GM12864 (cell line): ENCODE results near the gene THSD7A.

Experiments
- DNase-seq: peaks from one replicate; pipeline ENCODE4 v3.0.0-alpha.2; 2011; ENCODE audit warnings: low read depth
- H3K4me3 ChIP-seq: 2 replicates; pipeline ENCODE4 v1.5.1; 2011; ENCODE audit warnings: mild to moderate bottlenecking, low read depth, low read length, control low read depth
- TF ChIP-seq, protein P1 (sequence below): IDR thresholded peaks from 2 replicates; pipeline ENCODE4 v1.5.1; 2011; ENCODE audit warnings: low read depth, mild to moderate bottlenecking, moderate library complexity, low read length, control low read depth, inconsistent platforms; ENCODE audit errors: missing control alignments

The THSD7A gene

DNA sequence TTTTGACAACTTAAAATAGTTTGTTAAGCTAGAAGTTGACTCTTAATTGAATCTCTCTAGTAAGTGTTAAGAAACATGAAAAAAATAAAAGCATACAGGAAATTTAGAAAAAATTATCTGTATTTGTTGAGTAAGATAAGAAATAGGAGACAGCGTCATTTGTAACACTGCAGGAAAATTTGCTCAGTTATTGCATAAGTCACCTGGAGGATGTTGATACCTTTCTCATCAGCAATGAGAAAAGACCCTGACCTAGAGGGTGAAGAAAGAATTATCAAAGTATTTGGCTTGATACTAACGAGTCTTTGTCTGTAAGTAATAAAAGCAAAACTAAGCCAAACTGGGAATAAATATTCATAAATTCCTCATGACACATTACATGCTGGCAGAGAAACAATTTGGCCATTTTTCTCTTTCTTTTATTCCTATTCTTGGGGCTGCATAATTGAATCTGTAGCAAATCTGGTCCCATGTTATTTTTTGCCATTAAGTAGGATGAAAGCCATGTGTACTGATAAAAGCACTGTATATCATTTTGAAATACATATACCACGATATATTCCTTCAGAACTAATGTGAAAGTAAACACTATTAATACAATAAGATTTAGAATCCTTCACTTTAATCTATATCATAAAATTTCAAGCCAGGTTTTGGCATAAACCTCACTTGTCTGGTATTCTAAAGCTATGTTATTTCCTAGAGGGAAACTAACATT is 362.8 kb downstream of the THSD7A start:
- no peak for DNase-seq
- H3K4me3 ChIP-seq = no peak overlapping the region
- TF ChIP-seq, protein P1, sequence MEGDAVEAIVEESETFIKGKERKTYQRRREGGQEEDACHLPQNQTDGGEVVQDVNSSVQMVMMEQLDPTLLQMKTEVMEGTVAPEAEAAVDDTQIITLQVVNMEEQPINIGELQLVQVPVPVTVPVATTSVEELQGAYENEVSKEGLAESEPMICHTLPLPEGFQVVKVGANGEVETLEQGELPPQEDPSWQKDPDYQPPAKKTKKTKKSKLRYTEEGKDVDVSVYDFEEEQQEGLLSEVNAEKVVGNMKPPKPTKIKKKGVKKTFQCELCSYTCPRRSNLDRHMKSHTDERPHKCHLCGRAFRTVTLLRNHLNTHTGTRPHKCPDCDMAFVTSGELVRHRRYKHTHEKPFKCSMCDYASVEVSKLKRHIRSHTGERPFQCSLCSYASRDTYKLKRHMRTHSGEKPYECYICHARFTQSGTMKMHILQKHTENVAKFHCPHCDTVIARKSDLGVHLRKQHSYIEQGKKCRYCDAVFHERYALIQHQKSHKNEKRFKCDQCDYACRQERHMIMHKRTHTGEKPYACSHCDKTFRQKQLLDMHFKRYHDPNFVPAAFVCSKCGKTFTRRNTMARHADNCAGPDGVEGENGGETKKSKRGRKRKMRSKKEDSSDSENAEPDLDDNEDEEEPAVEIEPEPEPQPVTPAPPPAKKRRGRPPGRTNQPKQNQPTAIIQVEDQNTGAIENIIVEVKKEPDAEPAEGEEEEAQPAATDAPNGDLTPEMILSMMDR = no peak

DNA sequence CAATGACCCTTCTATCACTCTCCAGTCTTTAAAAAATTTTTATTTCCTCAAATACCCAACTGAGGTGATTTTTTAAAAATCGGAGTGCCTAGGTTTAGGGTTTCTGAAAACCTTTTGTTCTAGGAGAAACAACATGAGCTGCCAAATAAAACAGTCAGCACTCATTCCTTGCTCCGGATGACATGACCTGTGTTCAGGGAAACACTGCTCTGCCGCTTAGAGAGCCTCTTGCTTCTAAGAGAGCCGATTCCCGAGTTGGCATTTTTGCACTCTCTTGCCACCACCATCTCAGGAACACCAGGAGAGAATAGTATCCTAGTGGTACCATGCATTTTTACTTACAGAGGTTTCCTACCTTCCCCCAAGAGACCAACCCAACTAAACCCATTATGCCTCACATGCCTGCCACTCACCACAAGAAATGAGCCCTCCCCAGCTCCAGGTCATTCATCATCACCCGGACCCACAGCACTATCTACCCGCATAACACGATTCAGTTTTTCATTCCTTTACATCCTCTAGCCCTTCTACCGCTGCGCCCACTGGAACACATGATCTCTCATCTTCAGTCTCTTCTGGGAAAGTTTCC is 365.4 kb downstream of the THSD7A start:
- TF ChIP-seq, protein P1 = no peak
- H3K4me3 ChIP-seq = no peak overlapping the region
- DNase-seq = no peak

DNA sequence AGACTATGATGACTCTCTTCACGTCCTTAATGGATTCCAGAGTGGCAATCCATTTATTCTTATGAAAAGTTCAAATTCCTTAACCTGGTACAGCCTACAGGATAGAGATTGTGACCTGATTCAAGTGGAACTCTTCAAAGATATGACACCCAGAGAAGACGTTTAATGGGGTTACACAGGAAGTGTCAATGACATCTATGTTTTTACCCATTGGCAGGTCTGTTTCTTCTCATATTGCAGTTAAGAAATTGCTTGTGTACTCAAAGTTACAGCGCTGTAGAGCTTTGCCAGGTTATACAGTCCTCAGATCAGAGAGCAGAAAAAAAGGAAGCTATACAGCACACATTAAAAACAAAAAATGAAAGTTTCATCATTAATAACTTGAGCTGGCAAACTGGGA is 367.4 kb downstream of the THSD7A start:
- no peak for DNase-seq
- no peak overlapping the region for H3K4me3 ChIP-seq
- TF ChIP-seq, protein P1 = no peak

DNA sequence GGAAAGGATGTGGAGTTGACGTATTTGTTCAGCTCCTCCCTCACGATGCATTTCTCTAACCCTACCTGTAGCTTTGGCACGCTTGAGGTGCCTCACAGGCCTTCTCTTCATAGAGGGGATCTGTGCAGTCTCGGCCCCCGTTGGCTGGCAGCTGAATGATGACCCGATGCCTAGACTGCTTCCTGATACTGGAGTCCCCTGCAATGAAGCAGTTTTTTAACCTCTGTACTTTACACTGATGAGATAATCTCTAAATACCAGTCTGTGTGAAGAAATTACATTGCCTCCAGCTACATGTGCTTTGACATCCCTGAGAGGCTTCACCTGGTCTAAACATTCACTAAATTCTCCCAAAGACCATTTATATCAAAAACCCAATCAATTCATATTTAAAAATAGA is 370.1 kb downstream of the THSD7A start:
- TF ChIP-seq, protein P1 = no peak
- no peak overlapping the region for H3K4me3 ChIP-seq
- no peak for DNase-seq

DNA sequence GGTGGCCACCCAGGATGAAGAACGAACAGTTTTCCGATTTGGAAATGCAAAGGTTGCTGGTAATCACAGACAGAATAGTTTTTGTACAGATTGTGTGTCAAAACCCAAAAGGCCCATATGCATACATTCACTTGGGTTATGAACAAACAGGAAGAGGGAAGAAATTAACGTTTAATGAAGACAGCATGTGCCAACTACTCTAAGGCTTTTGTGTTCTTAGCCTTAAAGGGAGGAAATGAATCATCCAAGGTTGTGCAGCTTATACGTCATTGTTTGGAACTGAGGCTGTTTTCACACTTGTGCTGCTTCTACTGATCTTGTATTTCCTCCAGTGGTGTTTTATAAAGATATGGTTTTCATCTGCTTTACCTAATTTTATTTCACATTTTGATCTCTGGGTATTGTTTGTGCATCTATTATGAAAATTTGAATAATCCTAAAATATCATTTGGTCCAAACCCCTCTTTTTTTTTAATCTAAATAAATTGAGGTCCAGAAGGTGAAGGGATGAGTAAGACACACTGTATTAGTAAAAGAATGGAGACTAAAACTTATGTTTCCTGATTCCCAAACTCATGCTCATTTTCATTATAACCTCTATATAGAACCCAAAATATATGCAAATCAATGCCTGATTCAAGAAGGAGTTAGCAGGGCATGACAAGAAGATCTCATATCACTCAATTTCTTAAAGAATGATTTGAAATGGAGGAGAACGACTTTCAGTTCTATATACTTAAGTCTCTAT is 373.1 kb downstream of the THSD7A start:
- TF ChIP-seq, protein P1 = no peak
- no peak for DNase-seq
- H3K4me3 ChIP-seq = no peak overlapping the region

DNA sequence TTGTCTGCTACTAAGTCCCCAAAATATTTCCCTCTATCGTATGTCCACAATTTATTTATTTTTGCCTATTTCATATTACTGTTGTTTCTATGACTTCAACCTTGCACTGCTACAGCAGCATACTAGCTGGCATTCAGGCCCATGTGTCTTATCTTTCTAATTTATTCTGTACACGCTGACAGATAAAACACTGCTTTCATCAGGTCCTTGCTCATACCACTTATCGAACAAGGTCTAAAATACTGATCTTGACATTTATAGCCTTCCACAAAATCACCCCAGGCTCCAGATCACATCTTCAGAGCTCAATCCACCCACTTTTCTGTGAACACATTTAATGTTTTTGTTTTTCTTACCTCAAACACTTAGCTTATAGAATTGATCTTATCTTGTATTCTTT is 374.6 kb downstream of the THSD7A start:
- H3K4me3 ChIP-seq = no peak overlapping the region
- TF ChIP-seq, protein P1 = no peak
- DNase-seq = no peak
